ENCODE measurements around the gene MAP1S. TPM values are rescaled to one million over a fixed set of nuclear protein-coding genes. Genes with fewer than 3 reads are reported as not detected.

MAP1S gene
- total and polyA plus RNA-seq, 8 donors, result 13.9 to 35.6 (median 22.3) TPM

DNA sequence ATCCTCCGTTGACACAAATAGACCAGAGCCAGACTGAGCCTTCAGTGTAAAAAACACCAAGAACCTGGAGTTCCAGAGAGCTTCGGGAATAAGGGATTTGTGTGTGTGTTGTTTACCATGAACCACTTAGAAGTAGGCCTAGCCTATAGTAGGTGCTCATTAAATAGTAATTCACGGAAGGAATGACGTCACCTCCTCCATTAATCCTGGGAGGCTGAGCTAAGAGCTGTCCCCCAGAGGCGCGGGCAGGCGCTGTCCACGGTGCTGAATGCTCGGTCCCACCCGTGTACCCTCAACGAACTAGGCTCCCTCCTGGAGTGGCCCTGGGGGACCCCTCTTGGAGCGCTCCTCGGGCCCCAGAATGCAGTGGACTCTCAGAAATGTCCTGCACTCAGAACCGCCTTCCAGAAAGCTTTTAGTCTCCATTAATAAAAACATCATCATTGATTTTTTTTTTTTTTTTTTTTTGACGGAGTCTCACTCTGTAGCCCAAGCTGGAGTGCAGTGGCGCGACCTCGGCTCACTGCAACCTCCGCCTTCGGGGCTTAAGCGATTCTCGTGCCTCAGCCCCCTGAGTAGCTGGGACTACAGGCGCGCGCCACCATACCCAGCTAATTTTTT lies 37.7 kb upstream of the MAP1S start:
- H3K27ac ChIP-seq, result no peak overlapping the region
- no peak for DNase-seq
- H3K4me1 ChIP-seq, result no peaks in the 10 kb centered on the region
- FAIRE-seq, result no peak
- no peaks in the 10 kb centered on the region for H3K9me3 ChIP-seq
- TF ChIP-seq, protein P1, sequence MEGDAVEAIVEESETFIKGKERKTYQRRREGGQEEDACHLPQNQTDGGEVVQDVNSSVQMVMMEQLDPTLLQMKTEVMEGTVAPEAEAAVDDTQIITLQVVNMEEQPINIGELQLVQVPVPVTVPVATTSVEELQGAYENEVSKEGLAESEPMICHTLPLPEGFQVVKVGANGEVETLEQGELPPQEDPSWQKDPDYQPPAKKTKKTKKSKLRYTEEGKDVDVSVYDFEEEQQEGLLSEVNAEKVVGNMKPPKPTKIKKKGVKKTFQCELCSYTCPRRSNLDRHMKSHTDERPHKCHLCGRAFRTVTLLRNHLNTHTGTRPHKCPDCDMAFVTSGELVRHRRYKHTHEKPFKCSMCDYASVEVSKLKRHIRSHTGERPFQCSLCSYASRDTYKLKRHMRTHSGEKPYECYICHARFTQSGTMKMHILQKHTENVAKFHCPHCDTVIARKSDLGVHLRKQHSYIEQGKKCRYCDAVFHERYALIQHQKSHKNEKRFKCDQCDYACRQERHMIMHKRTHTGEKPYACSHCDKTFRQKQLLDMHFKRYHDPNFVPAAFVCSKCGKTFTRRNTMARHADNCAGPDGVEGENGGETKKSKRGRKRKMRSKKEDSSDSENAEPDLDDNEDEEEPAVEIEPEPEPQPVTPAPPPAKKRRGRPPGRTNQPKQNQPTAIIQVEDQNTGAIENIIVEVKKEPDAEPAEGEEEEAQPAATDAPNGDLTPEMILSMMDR (IDR thresholded peaks at IDR 0.05), result no peak
- ATAC-seq, result peak in 1 of 4 donors; percentile 51
- no peaks in the 10 kb centered on the region for H3K36me3 ChIP-seq
- 49 to 57% methylated on average over 25 of the region's 25 CpGs for WGBS, 2 donors
- no peak overlapping the region for H3K4me3 ChIP-seq
- intact Hi-C loops (cut with DNase I), result no loop called here
- H3K27me3 ChIP-seq, result peaks cover 0 to 19% (median 3%) of the 10 kb centered on the region in 4 donors

DNA sequence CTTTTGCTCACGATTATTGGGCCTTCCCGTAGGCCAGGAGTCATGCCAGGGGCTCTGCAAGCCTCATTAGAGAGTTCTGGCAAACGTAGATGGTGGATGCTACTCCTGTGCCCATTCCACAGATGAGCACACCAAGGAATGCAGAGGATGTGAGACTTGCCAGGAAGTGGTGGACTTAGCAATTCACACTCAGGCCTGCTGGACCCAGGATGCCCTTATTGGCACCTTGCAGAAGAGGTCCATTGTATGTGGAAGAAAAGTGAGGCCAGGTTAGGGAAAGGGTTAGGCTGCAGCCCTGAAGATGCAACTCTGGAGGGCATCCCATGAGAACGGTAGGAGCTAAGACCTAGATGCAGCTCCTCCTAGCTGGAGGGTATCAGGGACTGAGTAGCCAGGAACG lies 37.0 kb upstream of the MAP1S start:
- DNase-seq, result no peak
- TF ChIP-seq, protein P1 (IDR thresholded peaks at IDR 0.05), result no peak
- ATAC-seq, result no peak
- Histone ChIP-seq H3K4me1 (no peaks in the 10 kb centered on the region), H3K9me3 (no peaks in the 10 kb centered on the region), H3K36me3 (no peaks in the 10 kb centered on the region), H3K27ac (no peak overlapping the region), H3K4me3 (no peak overlapping the region), H3K27me3 (peaks cover 0 to 23% (median 3%) of the 10 kb centered on the region in 4 donors)
- WGBS, 2 donors, result 39 to 56% methylated on average over 5 of the region's 5 CpGs
- no peak for FAIRE-seq
- intact Hi-C loops (cut with DNase I), result no loop called here

DNA sequence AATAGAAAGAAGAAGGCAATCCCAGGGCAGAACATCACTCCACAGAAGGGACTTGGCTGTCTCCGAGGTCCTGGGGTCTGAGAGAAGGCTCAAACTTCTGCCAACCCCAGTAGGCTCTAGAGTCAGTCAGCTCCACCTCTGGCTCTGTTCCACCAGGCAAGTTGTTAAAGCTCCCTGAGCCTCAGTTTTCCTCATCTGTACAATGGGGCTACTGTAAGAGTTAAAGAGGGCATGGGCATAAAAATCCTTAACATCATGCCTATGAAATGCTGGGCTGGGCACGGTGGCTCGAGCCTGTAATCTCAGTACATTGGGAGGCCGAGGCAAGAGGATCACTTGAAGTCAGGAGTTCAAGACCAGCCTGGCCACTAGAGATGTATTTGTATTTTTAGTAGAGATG lies 36.2 kb upstream of the MAP1S start:
- no peaks in the 10 kb centered on the region for H3K4me1 ChIP-seq
- no peak for FAIRE-seq
- 50 to 72% methylated on average over 4 of the region's 4 CpGs for WGBS, 2 donors
- H3K27me3 ChIP-seq, result peaks cover 0 to 31% (median 3%) of the 10 kb centered on the region in 4 donors
- ATAC-seq, result no peak
- TF ChIP-seq, protein P1 (IDR thresholded peaks at IDR 0.05), result no peak
- intact Hi-C loops (cut with DNase I), result no loop called here
- H3K9me3 ChIP-seq, result no peaks in the 10 kb centered on the region
- no peak for DNase-seq
- H3K27ac ChIP-seq, result no peak overlapping the region
- H3K4me3 ChIP-seq, result no peak overlapping the region
- no peaks in the 10 kb centered on the region for H3K36me3 ChIP-seq

DNA sequence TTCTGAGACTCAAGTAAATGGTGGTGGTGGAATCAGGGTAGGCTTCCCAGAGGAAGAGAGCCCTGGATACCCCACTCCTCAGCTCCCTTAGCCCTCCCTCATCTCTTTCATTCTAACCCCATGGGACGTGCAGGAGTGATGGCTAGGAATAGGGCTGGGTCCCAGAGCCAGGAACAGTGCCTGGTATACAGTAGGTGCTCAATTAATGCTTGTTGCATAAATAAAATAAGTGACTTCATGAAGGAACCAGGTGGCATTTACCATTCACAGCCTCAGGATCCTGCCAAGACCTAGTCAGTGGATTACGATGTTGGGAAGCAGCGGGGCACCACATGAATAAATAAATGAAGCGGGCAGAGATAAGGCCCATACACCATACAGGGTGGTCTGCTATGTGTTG lies 35.0 kb upstream of the MAP1S start:
- peaks cover 0 to 42% (median 3%) of the 10 kb centered on the region in 4 donors for H3K27me3 ChIP-seq
- 45 to 46% methylated on average over 4 of the region's 4 CpGs for WGBS, 2 donors

More for the DNA sequence above, 35.0 kb upstream of the MAP1S start:
- Histone ChIP-seq H3K9me3 (no peaks in the 10 kb centered on the region), H3K4me3 (no peak overlapping the region), H3K36me3 (no peaks in the 10 kb centered on the region), H3K4me1 (no peaks in the 10 kb centered on the region), H3K27ac (no peak overlapping the region)
- intact Hi-C loops (cut with DNase I), result no loop called here
- FAIRE-seq, result no peak
- no peak for ATAC-seq
- no peak for DNase-seq
- TF ChIP-seq, protein P1 (IDR thresholded peaks at IDR 0.05), result no peak
